ENCODE data around the gene TDG. TPM values are rescaled to one million over a fixed set of nuclear protein-coding genes. Genes with fewer than 3 reads are reported as not detected.

Gene TDG
- polyA plus RNA-seq, 1 donor (not counting 4 experiments of a cell fraction or from before 2014, with no cell fraction given), result 35.6 TPM

- FAIRE-seq (no peak), DNase-seq (ENCODE audit: low read depth, low spot score) (no peak)
- H3K4me1 ChIP-seq (ENCODE audit: control insufficient read depth, extremely low read depth, insufficient read depth, low read length), result no peaks in the 10 kb centered on the region
- no peaks in the 10 kb centered on the region for H3K9me1 ChIP-seq (ENCODE audit: control insufficient read depth, extremely low read depth, insufficient read depth, low read length)
- H3K4me2 ChIP-seq (ENCODE audit: control insufficient read depth, extremely low read depth, insufficient read depth, low read depth, low read length), result no peak overlapping the region
- dilution Hi-C loops (cut with MboI; ENCODE audit: extremely low pct_ligation_motif_present, low sequenced_read_pairs), result no loop called here
- H3K27ac ChIP-seq (ENCODE audit: control insufficient read depth, insufficient read depth, low read length), result no peak overlapping the region
- no peak overlapping the region for H3K9ac ChIP-seq (ENCODE audit: control insufficient read depth, extremely low read depth, insufficient read depth, low read length)
- no peak overlapping the region for H2AFZ ChIP-seq (ENCODE audit: control insufficient read depth, low read length)
- H3K79me2 ChIP-seq (ENCODE audit: control insufficient read depth, insufficient read depth, low read length), result peaks cover 8% of the 10 kb centered on the region
- H3K9me3 ChIP-seq (ENCODE audit: control insufficient read depth, low read depth, low read length), result no peaks in the 10 kb centered on the region
- H3K27me3 ChIP-seq (ENCODE audit: control insufficient read depth, extremely low read depth, insufficient read depth, low read length), result no peaks in the 10 kb centered on the region
- H4K20me1 ChIP-seq (ENCODE audit: control insufficient read depth, extremely low read depth, insufficient read depth, low read length), result peaks cover 6% of the 10 kb centered on the region
- TF ChIP-seq CTCF (optimal IDR thresholded peaks at IDR 0.05 in 1 of 3, IDR thresholded peaks at IDR 0.05 in 1 of 3, conservative IDR thresholded peaks at IDR 0.05 in 1 of 3; ENCODE audit: extremely low read depth in 1 of 3, insufficient read depth in 2 of 3, low read length in 3 of 3) (no peak), EZH2 (IDR thresholded peaks at IDR 0.05; ENCODE audit: low read length) (no peak)
- H3K4me3 ChIP-seq (ENCODE audit: control insufficient read depth in 2 of 3, extremely low read depth in 1 of 3, insufficient read depth in 2 of 3, low read depth in 1 of 3, low read length in 3 of 3), result no peak overlapping the region
- H3K36me3 ChIP-seq (ENCODE audit: control insufficient read depth in 2 of 2, extremely low read depth in 1 of 2, insufficient read depth in 2 of 2, low read length in 2 of 2), result peaks cover 31 to 58% of the 10 kb centered on the region in 2 experiments
These were observed 20.7 kb upstream of the TDG start for GRCh38 chr12:103944964-103945363.

- no peak overlapping the region for H3K4me2 ChIP-seq (ENCODE audit: control insufficient read depth, extremely low read depth, insufficient read depth, low read depth, low read length)
- no peak for TF ChIP-seq CTCF (optimal IDR thresholded peaks at IDR 0.05 in 1 of 3, IDR thresholded peaks at IDR 0.05 in 1 of 3, conservative IDR thresholded peaks at IDR 0.05 in 1 of 3; ENCODE audit: extremely low read depth in 1 of 3, insufficient read depth in 2 of 3, low read length in 3 of 3)
- TF ChIP-seq EZH2 (IDR thresholded peaks at IDR 0.05; ENCODE audit: low read length), result no peak
- H3K9me1 ChIP-seq (ENCODE audit: control insufficient read depth, extremely low read depth, insufficient read depth, low read length), result no peaks in the 10 kb centered on the region
- H2AFZ ChIP-seq (ENCODE audit: control insufficient read depth, low read length), result no peak overlapping the region
- no peaks in the 10 kb centered on the region for H3K9me3 ChIP-seq (ENCODE audit: control insufficient read depth, low read depth, low read length)
- no peak overlapping the region for H3K27ac ChIP-seq (ENCODE audit: control insufficient read depth, insufficient read depth, low read length)
- no peak overlapping the region for H3K9ac ChIP-seq (ENCODE audit: control insufficient read depth, extremely low read depth, insufficient read depth, low read length)
- H3K4me1 ChIP-seq (ENCODE audit: control insufficient read depth, extremely low read depth, insufficient read depth, low read length), result no peaks in the 10 kb centered on the region
- H3K79me2 ChIP-seq (ENCODE audit: control insufficient read depth, insufficient read depth, low read length), result peaks cover 4% of the 10 kb centered on the region
- DNase-seq (ENCODE audit: low read depth, low spot score) (no peak), FAIRE-seq (no peak)
- H3K27me3 ChIP-seq (ENCODE audit: control insufficient read depth, extremely low read depth, insufficient read depth, low read length), result no peaks in the 10 kb centered on the region
- no peak overlapping the region for H3K4me3 ChIP-seq (ENCODE audit: control insufficient read depth in 2 of 3, extremely low read depth in 1 of 3, insufficient read depth in 2 of 3, low read depth in 1 of 3, low read length in 3 of 3)
- H4K20me1 ChIP-seq (ENCODE audit: control insufficient read depth, extremely low read depth, insufficient read depth, low read length), result peaks cover 6% of the 10 kb centered on the region
- dilution Hi-C loops (cut with MboI; ENCODE audit: extremely low pct_ligation_motif_present, low sequenced_read_pairs), result no loop called here
- peaks cover 24 to 44% of the 10 kb centered on the region in 2 experiments for H3K36me3 ChIP-seq (ENCODE audit: control insufficient read depth in 2 of 2, extremely low read depth in 1 of 2, insufficient read depth in 2 of 2, low read length in 2 of 2)
These were observed 17.7 kb upstream of the TDG start for GRCh38 chr12:103947871-103948555.

Measured in keratinocyte (primary cell).